Mucosa of stomach (tissue), 1 donor: ENCODE results near the gene CCT8.
"Not testable (repeated sequence)": the region's sequence is repeated elsewhere in the genome, so short reads cannot be mapped to it uniquely, and the experiment has no call there.

ENCODE experiments used
- H3K27me3 ChIP-seq: one replicate; pipeline ENCODE4 v1.7.0; 2013; ENCODE audit warnings: mild to moderate bottlenecking, low read length; ENCODE audit not compliant: control insufficient read depth, insufficient read depth
- H3K36me3 ChIP-seq: one replicate; pipeline ENCODE4 v1.7.0; 2013; ENCODE audit warnings: low read length; ENCODE audit not compliant: control insufficient read depth, insufficient read depth
- H3K4me1 ChIP-seq: one replicate; pipeline ENCODE4 v1.7.0; 2013; ENCODE audit warnings: mild to moderate bottlenecking, low read length; ENCODE audit not compliant: control insufficient read depth, insufficient read depth
- H3K4me3 ChIP-seq: one replicate; pipeline ENCODE4 v1.7.0; 2013; ENCODE audit warnings: low read length
- H3K9ac ChIP-seq: one replicate; pipeline ENCODE4 v1.7.0; 2013; ENCODE audit warnings: mild to moderate bottlenecking, low read length, moderate library complexity
- H3K9me3 ChIP-seq: one replicate; pipeline ENCODE4 v1.7.0; 2013; ENCODE audit warnings: mild to moderate bottlenecking, low read length, moderate library complexity; ENCODE audit not compliant: control insufficient read depth
- donor health status: Pancreatic carcinoma.

Gene CCT8

GRCh38 chr21:29092102-29092959, 18.9 kb upstream of the CCT8 start:
- no peaks in the 10 kb centered on the region for H3K9me3 ChIP-seq
- no peak overlapping the region for H3K4me3 ChIP-seq
- H3K36me3 ChIP-seq = no peaks in the 10 kb centered on the region
- no peak overlapping the region for H3K9ac ChIP-seq
- H3K27me3 ChIP-seq = no peaks in the 10 kb centered on the region
- no peaks in the 10 kb centered on the region for H3K4me1 ChIP-seq

DNA sequence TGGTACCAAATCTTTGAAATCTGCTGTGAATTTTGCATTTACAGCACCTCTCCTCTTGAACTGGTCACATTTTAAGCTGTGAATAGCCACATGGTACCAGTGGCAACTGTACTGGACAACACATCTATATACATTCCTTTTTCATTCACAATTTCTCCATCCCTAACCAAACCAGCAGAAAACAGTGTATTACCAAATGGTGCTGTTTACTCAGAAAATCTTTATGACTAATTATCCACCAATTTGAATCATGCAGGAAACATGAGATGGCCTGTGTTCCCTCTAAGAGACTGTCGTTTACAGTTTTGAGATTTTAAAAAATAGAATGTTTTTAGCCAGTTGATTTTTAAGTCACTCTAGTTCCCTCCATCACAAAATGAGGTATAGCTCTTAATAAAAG, 17.6 kb upstream of the CCT8 start:
- no peaks in the 10 kb centered on the region for H3K27me3 ChIP-seq
- no peak overlapping the region for H3K9ac ChIP-seq
- H3K9me3 ChIP-seq = no peaks in the 10 kb centered on the region
- no peak overlapping the region for H3K4me3 ChIP-seq
- no peaks in the 10 kb centered on the region for H3K36me3 ChIP-seq
- H3K4me1 ChIP-seq = no peaks in the 10 kb centered on the region

GRCh38 chr21:29085106-29085752, 11.8 kb upstream of the CCT8 start:
- Histone ChIP-seq H3K9ac (no peak overlapping the region), H3K9me3 (no peaks in the 10 kb centered on the region), H3K4me3 (no peak overlapping the region), H3K27me3 (no peaks in the 10 kb centered on the region), H3K4me1 (no peaks in the 10 kb centered on the region), H3K36me3 (no peaks in the 10 kb centered on the region)

GRCh38 chr21:29084372-29084771, 10.9 kb upstream of the CCT8 start:
- no peak overlapping the region for H3K4me3 ChIP-seq
- no peaks in the 10 kb centered on the region for H3K27me3 ChIP-seq
- H3K9ac ChIP-seq = no peak overlapping the region
- H3K4me1 ChIP-seq = peaks cover 2% of the 10 kb centered on the region
- no peaks in the 10 kb centered on the region for H3K36me3 ChIP-seq
- H3K9me3 ChIP-seq = no peaks in the 10 kb centered on the region

DNA sequence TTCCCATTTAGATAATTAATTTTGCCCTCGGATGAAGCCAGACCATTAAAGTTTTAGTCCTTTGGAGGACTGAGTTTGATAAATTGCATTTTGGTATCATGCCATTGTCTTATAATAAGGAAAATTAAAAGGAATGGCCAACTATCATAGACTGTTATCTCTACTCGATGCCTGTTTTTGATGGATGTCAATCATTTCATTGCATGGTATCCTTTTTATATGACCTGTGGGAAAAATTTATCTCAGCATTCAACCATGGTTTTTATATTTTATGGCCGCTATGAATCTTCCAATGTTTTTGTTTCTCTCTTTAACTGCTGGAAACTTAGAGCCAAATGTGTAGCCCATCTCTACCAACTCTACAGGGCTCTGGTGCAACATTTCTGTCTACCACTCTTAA, 9.9 kb upstream of the CCT8 start:
- Histone ChIP-seq H3K27me3 (no peaks in the 10 kb centered on the region), H3K36me3 (no peaks in the 10 kb centered on the region), H3K4me1 (peaks cover 7% of the 10 kb centered on the region), H3K9me3 (no peaks in the 10 kb centered on the region), H3K4me3 (no peak overlapping the region), H3K9ac (no peak overlapping the region)

GRCh38 chr21:29082046-29082815, 8.8 kb upstream of the CCT8 start:
- H3K4me1 ChIP-seq = peaks cover 7% of the 10 kb centered on the region
- no peaks in the 10 kb centered on the region for H3K36me3 ChIP-seq
- H3K9ac ChIP-seq = no peak overlapping the region
- no peaks in the 10 kb centered on the region for H3K27me3 ChIP-seq
- no peaks in the 10 kb centered on the region for H3K9me3 ChIP-seq
- no peak overlapping the region for H3K4me3 ChIP-seq

GRCh38 chr21:29080454-29080941, 7.0 kb upstream of the CCT8 start:
- no peaks in the 10 kb centered on the region for H3K9me3 ChIP-seq
- no peak overlapping the region for H3K4me3 ChIP-seq
- H3K27me3 ChIP-seq = no peaks in the 10 kb centered on the region
- H3K9ac ChIP-seq = no peak overlapping the region
- H3K36me3 ChIP-seq = no peaks in the 10 kb centered on the region
- peaks cover 7% of the 10 kb centered on the region for H3K4me1 ChIP-seq

DNA sequence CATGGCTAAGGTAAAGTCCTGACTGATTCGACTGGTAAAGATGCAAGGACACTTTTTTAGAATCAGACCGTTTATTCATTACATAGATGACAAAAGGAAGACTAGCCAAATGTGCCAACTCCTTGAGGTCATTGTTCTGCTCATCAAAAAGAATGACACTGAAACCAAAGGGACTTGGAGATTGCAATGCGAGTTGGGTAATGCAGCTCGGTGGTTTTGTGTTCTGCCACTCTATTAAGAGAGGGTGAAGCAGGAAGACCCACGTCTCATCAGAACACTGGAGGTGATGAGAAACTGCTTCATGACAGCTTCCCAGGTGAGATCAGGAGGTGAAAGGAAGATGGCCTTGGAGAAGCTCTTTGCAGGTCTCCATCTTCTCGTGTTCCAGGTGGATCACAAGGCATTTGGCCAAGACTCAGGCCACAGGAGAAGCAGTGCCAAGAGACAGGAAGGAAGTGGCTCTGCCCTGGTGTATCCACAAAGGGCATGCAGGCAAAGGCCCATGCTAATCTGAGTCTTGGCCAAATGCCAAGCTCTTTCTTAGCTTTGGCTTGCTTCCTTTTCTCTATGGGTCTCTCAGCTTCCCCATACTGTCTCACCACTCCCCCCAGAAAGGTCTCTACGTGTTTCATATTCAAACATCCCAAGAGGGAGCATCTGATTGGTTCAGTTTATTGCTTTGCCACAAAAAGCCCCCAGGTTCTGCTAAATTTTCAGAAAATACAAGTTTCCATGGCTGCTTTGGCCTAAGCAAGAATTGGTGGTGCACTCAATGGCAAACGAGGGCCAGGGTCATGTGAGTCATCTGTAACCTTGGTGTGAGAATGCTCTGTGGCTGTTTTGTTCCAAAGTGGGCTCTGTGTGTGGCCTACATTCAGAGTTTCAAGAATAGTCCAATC, 5.7 kb upstream of the CCT8 start:
- Histone ChIP-seq H3K4me3 (no peak overlapping the region), H3K4me1 (peaks cover 7% of the 10 kb centered on the region), H3K9me3 (no peaks in the 10 kb centered on the region), H3K36me3 (no peaks in the 10 kb centered on the region), H3K27me3 (no peaks in the 10 kb centered on the region), H3K9ac (no peak overlapping the region)

DNA sequence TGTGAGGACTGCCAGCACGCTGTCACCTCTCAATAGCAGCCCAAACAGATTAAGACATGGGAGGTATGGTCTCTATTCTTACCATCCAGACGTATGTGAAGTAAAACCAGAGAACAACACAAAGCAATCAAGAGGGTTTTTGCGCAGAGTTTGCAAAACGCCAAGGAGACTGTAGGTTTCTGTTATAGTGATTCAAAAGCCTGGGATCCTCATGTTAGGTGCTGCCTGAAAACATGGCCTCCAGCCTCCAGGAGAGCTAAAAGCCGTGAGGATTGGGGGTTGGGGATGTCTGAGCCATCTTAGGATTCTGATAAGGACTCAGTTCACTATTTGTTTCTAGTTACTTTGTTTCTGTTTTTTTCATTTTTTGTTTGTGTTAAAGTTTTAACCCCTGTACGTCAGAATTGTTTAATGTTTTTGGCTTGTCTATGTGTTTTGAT, 4.2 kb upstream of the CCT8 start:
- Histone ChIP-seq H3K9me3 (no peaks in the 10 kb centered on the region), H3K4me1 (peaks cover 7% of the 10 kb centered on the region), H3K4me3 (peak overlapping the region; percentile 27), H3K27me3 (no peaks in the 10 kb centered on the region), H3K9ac (peak overlapping the region; percentile 86), H3K36me3 (no peaks in the 10 kb centered on the region)

DNA sequence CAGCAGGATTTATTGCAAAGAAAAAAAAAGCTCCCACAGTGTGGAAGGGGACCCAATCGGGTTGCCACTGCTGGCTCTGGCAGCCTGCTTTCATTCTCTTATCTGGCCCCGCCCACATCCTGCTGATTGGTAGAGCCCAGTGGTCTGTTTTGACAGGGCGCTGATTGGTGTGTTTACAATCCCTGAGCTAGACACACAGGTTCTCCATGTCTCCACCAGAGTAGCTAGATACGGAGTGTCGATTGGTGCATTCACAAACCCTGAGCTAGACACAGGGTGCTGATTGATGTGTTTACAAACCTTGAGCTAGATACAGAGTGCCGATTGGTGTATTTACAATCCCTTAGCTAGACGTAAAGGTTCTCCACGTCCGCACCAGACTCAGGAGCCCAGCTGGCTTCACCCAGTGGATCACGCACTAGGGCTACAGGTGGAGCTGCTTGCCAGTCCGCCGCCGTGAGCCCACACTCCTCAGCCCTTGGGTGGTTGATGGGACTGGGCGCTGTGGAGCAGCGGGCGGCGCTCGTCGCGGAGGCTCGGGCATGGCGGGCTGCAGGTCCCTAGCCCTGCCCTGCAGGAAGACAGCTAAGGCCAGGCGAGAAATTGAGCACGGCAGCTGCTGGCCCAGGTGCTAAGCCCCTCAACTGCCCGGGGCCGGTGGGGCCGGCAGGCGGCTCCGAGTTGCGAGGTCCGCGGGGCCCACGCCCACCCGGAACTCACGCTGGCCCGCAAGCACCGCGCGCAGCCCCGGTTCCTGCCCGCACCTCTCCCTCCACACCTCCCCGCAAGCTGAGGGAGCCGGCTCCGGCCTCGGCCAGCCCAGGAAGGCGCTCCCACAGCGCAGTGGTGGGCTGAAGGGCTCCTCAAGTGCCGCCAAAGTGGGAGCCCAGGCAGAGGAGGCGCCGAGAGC, 3.5 kb upstream of the CCT8 start:
- H3K4me1 ChIP-seq = peaks cover 13% of the 10 kb centered on the region
- not testable (repeated sequence) for H3K27me3 ChIP-seq, H3K36me3 ChIP-seq, H3K9me3 ChIP-seq
- H3K9ac ChIP-seq = peak overlapping the region; percentile 86
- peak overlapping the region; percentile 32 for H3K4me3 ChIP-seq
